Thoracic aorta (tissue), 2 donors: ENCODE measurements around the gene SPINK7. TPM values are rescaled to one million over a fixed set of nuclear protein-coding genes. Genes with fewer than 3 reads are reported as not detected.

ENCODE experiments used
- ATAC-seq: fragments of 150-250 bp; one replicate; pipeline ENCODE4 v1.8.0; 2017; ENCODE audit warnings: low read depth; ENCODE audit not compliant: insufficient number of reproducible peaks, low FRiP score
- DNase-seq: peaks from one replicate; pipeline ENCODE4 v3.0.0-alpha.2; 2020; ENCODE audit warnings: low spot score
- H3K27ac ChIP-seq, 2 donors: fragments of 200-600 bp; sonication (generic); 1 replicate in 1 of 2; 2 replicates in 1 of 2; pipeline ENCODE4 v1.5.1; 2016; ENCODE audit warnings: mild to moderate bottlenecking in 2 of 2, moderate library complexity in 2 of 2
- H3K27me3 ChIP-seq: fragments of 200-600 bp; sonication (generic); replicated peaks from 2 replicates; pipeline ENCODE4 v1.6.0; 2016; ENCODE audit warnings: mild to moderate bottlenecking; ENCODE audit not compliant: insufficient read depth
- H3K36me3 ChIP-seq: fragments of 200-600 bp; sonication (generic); one replicate; pipeline ENCODE4 v1.5.1; 2016
- H3K4me1 ChIP-seq, 2 donors: fragments of 200-600 bp; sonication (generic); 1 replicate in 1 of 2; 2 replicates in 1 of 2; pipeline versions ENCODE4 v1.5.1 to v1.6.0; 2016; ENCODE audit warnings: low read depth in 2 of 2, mild to moderate bottlenecking in 1 of 2; ENCODE audit not compliant: control insufficient read depth in 1 of 2
- H3K4me3 ChIP-seq: fragments of 200-600 bp; sonication (generic); 2 replicates; pipeline ENCODE4 v1.5.1; 2016; ENCODE audit warnings: mild to moderate bottlenecking
- H3K9me3 ChIP-seq: fragments of 200-600 bp; sonication (generic); 2 replicates; pipeline ENCODE4 v1.5.1; 2016
- total RNA-seq, 2 donors: library from RNA; depleted of rRNA; stranded (reverse); fragments of >200 nt; gene quantifications; one replicate each; pipeline versions ENCODE4 v1.1.0 to v1.2.3, GENCODE V29; 2016
- TF ChIP-seq, protein P1 (sequence below): fragments of 200-600 bp; sonication (generic); IDR thresholded peaks from one replicate; pipeline ENCODE4 v1.5.1; 2019; ENCODE audit warnings: antibody characterized with exemption

The SPINK7 gene
- total RNA-seq, 2 donors from 2014 or later, result not detected

DNA sequence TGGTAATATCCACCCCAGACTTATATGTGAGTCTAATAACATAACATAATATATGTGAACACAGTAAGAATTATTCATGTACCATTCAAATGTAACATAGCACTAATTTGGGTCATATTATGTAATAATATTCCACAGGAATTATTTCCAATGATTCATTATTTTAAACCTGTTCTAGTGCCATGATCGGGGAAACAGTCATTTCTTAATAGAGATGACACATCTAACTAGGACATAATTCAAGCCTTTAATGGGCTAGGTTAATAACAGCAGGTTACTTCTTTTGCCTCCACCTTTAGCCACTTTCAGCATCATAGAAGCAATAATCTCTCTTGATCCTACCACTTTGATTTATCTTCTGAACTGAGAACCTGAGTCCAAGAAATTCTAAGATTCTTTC, 35.5 kb downstream of the SPINK7 start:
- TF ChIP-seq, protein P1, sequence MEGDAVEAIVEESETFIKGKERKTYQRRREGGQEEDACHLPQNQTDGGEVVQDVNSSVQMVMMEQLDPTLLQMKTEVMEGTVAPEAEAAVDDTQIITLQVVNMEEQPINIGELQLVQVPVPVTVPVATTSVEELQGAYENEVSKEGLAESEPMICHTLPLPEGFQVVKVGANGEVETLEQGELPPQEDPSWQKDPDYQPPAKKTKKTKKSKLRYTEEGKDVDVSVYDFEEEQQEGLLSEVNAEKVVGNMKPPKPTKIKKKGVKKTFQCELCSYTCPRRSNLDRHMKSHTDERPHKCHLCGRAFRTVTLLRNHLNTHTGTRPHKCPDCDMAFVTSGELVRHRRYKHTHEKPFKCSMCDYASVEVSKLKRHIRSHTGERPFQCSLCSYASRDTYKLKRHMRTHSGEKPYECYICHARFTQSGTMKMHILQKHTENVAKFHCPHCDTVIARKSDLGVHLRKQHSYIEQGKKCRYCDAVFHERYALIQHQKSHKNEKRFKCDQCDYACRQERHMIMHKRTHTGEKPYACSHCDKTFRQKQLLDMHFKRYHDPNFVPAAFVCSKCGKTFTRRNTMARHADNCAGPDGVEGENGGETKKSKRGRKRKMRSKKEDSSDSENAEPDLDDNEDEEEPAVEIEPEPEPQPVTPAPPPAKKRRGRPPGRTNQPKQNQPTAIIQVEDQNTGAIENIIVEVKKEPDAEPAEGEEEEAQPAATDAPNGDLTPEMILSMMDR, result no peak
- no peak for DNase-seq
- peaks cover 4 to 8% of the 10 kb centered on the region in 2 donors for H3K4me1 ChIP-seq
- ATAC-seq, result no peak
- H3K36me3 ChIP-seq, result no peaks in the 10 kb centered on the region
- no peaks in the 10 kb centered on the region for H3K9me3 ChIP-seq
- H3K27me3 ChIP-seq, result no peaks in the 10 kb centered on the region
- H3K4me3 ChIP-seq, result no peak overlapping the region
- no peak overlapping the region for H3K27ac ChIP-seq

DNA sequence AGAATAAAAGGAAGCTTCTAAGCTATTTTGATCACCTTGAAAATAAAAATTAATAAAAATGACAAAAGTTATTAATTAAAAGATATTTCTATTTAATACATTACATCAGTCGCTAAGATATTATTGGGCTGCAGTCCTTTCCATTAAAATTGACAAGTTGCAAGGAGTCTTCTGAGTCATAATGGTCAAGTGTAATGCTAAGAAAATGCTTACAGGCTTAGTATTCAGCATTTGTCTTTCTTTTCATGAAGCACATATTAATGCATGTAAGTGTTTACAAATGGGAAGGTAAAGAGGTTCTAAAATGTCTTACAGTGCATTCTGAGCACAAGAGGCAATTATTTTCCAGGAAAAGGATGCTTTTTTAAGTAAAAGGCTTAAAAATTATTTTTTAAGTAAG, 40.5 kb downstream of the SPINK7 start:
- Histone ChIP-seq H3K4me3 (no peak overlapping the region), H3K27me3 (no peaks in the 10 kb centered on the region), H3K4me1 (no peaks in the 10 kb centered on the region), H3K36me3 (no peaks in the 10 kb centered on the region), H3K27ac (no peak overlapping the region), H3K9me3 (no peaks in the 10 kb centered on the region)
- DNase-seq (no peak), ATAC-seq (no peak)
- TF ChIP-seq, protein P1, result no peak

DNA sequence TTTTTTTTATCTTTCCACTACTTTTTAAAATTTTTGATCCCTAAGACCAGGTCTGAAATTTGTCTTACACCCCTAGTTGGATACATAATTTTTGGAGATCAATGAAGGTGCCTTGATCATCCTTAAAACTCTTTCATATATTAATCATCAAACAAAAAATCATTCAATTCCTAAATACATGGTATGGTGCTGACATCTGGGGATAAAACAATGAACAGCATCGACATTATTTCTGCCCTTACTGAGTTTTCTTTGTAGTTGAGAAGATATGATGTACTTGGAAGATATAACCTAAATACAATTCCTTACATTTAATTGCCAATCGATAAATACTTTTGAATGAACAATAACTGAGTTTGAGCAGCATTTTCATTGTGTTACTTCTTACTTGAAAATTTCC, 41.4 kb downstream of the SPINK7 start:
- no peak for DNase-seq
- TF ChIP-seq, protein P1, result no peak
- no peaks in the 10 kb centered on the region for H3K9me3 ChIP-seq
- no peaks in the 10 kb centered on the region for H3K36me3 ChIP-seq
- ATAC-seq, result no peak
- H3K4me1 ChIP-seq, result no peaks in the 10 kb centered on the region
- no peak overlapping the region for H3K4me3 ChIP-seq
- no peak overlapping the region for H3K27ac ChIP-seq
- no peaks in the 10 kb centered on the region for H3K27me3 ChIP-seq

DNA sequence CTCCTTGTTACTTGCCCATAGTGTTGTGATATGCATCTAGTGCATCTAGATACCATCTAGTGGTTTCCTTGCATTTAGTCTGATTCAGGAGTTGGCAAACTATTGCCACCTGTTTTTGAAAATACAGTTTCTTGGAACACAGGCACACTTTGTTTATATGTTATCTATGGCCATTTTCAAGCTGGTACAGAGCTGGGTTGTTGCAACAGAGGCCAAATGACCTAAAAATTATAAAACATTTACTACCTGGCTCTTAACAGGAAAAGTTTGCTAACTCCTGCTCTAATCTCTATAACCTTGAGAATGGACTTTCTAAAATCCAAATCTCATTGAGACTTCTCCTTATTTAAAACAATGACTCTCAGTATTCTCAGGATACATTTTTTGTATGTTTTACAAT, 52.1 kb downstream of the SPINK7 start:
- ATAC-seq, result no peak
- Histone ChIP-seq H3K4me3 (no peak overlapping the region), H3K27me3 (no peaks in the 10 kb centered on the region), H3K9me3 (peaks cover 6% of the 10 kb centered on the region), H3K27ac (no peak overlapping the region), H3K4me1 (no peaks in the 10 kb centered on the region), H3K36me3 (no peaks in the 10 kb centered on the region)
- TF ChIP-seq, protein P1, result no peak
- no peak for DNase-seq

Other genes with a start within 250 kb of the SPINK7 start
- gene SPINK5, start 248.4 kb upstream of the SPINK7 start, total RNA-seq, result under 1 TPM in 1 of 2 donors, not detected in 1; 0.54 TPM
- gene SPINK14, start 143.9 kb upstream of the SPINK7 start, total RNA-seq, result not detected
- not detected for gene SPINK6, start 109.4 kb upstream of the SPINK7 start, total RNA-seq
- gene MARCOL, start 73.9 kb upstream of the SPINK7 start, total RNA-seq, result not detected
- gene SPINK13, start 43.6 kb upstream of the SPINK7 start, total RNA-seq, result not detected
- not detected for gene SPINK9, start 23.1 kb downstream of the SPINK7 start, total RNA-seq
- gene FBXO38, start 71.5 kb downstream of the SPINK7 start, total RNA-seq, result 100 to 1,000 TPM in 1 of 2 donors, 10 to 100 TPM in 1; 33.7 to 121 TPM